Progenitor cell of endocrine pancreas (in vitro differentiated cells): Measurements from ENCODE around the gene INPP4A. TPM values are rescaled to one million over a fixed set of nuclear protein-coding genes. Genes with fewer than 3 reads are reported as not detected.

Source experiments
- DNase-seq: peaks from one replicate; pipeline ENCODE4 v3.0.0; 2021; ENCODE audit warnings: low spot score; ENCODE audit not compliant: unreplicated experiment
- H3K27ac Mint-ChIP-seq: 2 replicates; pipeline ENCODE4 v1.8.0; 2021; ENCODE audit warnings: mild to moderate bottlenecking, moderate library complexity, mixed read lengths
- H3K27me3 Mint-ChIP-seq: 2 replicates; pipeline ENCODE4 v1.8.0; 2021; ENCODE audit warnings: mixed read lengths
- H3K36me3 Mint-ChIP-seq: 2 replicates; pipeline ENCODE4 v1.8.0; 2022; ENCODE audit warnings: mixed read lengths; ENCODE audit not compliant: insufficient read depth
- H3K4me1 Mint-ChIP-seq: 2 replicates; pipeline ENCODE4 v1.8.0; 2021; ENCODE audit warnings: low read depth, mixed read lengths
- H3K4me3 Mint-ChIP-seq: 2 replicates; pipeline ENCODE4 v1.8.0; 2021; ENCODE audit warnings: low read depth, mild to moderate bottlenecking, moderate library complexity, mixed read lengths
- H3K9me3 Mint-ChIP-seq: 2 replicates; pipeline ENCODE4 v1.8.0; 2021; ENCODE audit warnings: low read depth, mixed read lengths
- CTCF ChIP-seq: fragments of 200-600 bp; sonication (generic); IDR thresholded peaks from one replicate; pipeline ENCODE4 v1.5.0; 2021; ENCODE audit warnings: antibody characterized with exemption, mild to moderate bottlenecking; ENCODE audit not compliant: unreplicated experiment
- total RNA-seq: library from RNA; stranded (reverse); gene quantifications from 2 replicates; pipeline ENCODE4 v1.2.1, GENCODE V29; 2021

Gene INPP4A
- total RNA-seq, 1 donor from 2014 or later = 33.0 TPM

- no peaks in the 10 kb centered on the region for H3K4me1 Mint-ChIP-seq
- peaks cover 8% of the 10 kb centered on the region for H3K36me3 Mint-ChIP-seq
Measured at GRCh38 chr2:98577313-98577712, 132.7 kb downstream of the INPP4A start.

GRCh38 chr2:98578231-98578630 is 133.6 kb downstream of the INPP4A start:
- TF ChIP-seq CTCF = no peak
- Mint-ChIP-seq H3K9me3 (no peaks in the 10 kb centered on the region), H3K4me3 (no peak overlapping the region), H3K27me3 (no peaks in the 10 kb centered on the region), H3K27ac (no peak overlapping the region), H3K36me3 (peaks cover 8% of the 10 kb centered on the region), H3K4me1 (no peaks in the 10 kb centered on the region)
- DNase-seq = no peak

More at GRCh38 chr2:98577313-98577712, 132.7 kb downstream of the INPP4A start:
- no peak overlapping the region for H3K4me3 Mint-ChIP-seq
- no peaks in the 10 kb centered on the region for H3K9me3 Mint-ChIP-seq
- DNase-seq = no peak
- H3K27me3 Mint-ChIP-seq = no peaks in the 10 kb centered on the region
- no peak overlapping the region for H3K27ac Mint-ChIP-seq
- TF ChIP-seq CTCF = peak; percentile 29

- H3K4me3 Mint-ChIP-seq = no peak overlapping the region
- peaks cover 4% of the 10 kb centered on the region for H3K36me3 Mint-ChIP-seq
- DNase-seq = no peak
- H3K27me3 Mint-ChIP-seq = no peaks in the 10 kb centered on the region
- no peak for TF ChIP-seq CTCF
- no peaks in the 10 kb centered on the region for H3K9me3 Mint-ChIP-seq
- H3K27ac Mint-ChIP-seq = no peak overlapping the region
- peaks cover 5% of the 10 kb centered on the region for H3K4me1 Mint-ChIP-seq
Measured at GRCh38 chr2:98579926-98580325, 135.3 kb downstream of the INPP4A start.

GRCh38 chr2:98580656-98581284 is 136.1 kb downstream of the INPP4A start:
- H3K9me3 Mint-ChIP-seq = no peaks in the 10 kb centered on the region
- peaks cover 5% of the 10 kb centered on the region for H3K4me1 Mint-ChIP-seq
- no peak overlapping the region for H3K27ac Mint-ChIP-seq
- TF ChIP-seq CTCF = no peak
- peaks cover 2% of the 10 kb centered on the region for H3K36me3 Mint-ChIP-seq
- no peaks in the 10 kb centered on the region for H3K27me3 Mint-ChIP-seq
- no peak overlapping the region for H3K4me3 Mint-ChIP-seq
- DNase-seq = no peak

GRCh38 chr2:98582523-98582922 is 137.9 kb downstream of the INPP4A start:
- Mint-ChIP-seq H3K27me3 (no peaks in the 10 kb centered on the region), H3K9me3 (no peaks in the 10 kb centered on the region), H3K4me1 (peaks cover 5% of the 10 kb centered on the region), H3K27ac (no peak overlapping the region), H3K4me3 (no peak overlapping the region), H3K36me3 (peaks cover 4% of the 10 kb centered on the region)
- no peak for DNase-seq
- TF ChIP-seq CTCF = no peak
